ENCODE results near the gene GNPNAT1. TPM values are rescaled to one million over a fixed set of nuclear protein-coding genes. Genes with fewer than 3 reads are reported as not detected.
"Not testable (repeated sequence)": the region's sequence is repeated elsewhere in the genome, so short reads cannot be mapped to it uniquely, and the experiment has no call there.

Gene GNPNAT1
- total and polyA plus RNA-seq, 10 donors, result 3.4 to 12.6 (median 8.4) TPM

DNA sequence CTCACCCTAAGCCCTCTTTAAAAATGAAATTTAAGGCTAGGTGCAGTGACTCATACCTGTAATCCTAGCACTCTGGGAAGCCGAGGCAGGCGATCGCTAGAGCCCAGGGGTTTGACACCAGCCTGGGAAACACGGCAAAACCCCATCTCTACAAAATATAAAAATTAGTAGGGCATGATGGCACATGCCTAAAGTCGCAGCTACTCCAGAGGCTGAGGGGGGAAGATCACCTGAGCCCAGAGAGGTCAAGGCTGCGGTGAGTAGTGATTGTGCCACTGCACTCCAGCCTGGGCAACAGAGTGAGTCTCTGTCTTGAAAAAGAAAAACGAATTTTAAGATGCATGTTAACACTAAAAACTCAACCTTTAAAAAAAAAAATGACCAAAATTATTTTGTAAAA, 12.7 kb downstream of the GNPNAT1 start:
- WGBS, 5 donors, result 90 to 95% (median 94%) methylated on average over 7 of the region's 7 CpGs
- TF ChIP-seq POLR2A (IDR thresholded peaks at IDR 0.05), result no peak
- TF ChIP-seq POLR2AphosphoS5 (IDR thresholded peaks at IDR 0.05), result no peak
- TF ChIP-seq, protein P1, sequence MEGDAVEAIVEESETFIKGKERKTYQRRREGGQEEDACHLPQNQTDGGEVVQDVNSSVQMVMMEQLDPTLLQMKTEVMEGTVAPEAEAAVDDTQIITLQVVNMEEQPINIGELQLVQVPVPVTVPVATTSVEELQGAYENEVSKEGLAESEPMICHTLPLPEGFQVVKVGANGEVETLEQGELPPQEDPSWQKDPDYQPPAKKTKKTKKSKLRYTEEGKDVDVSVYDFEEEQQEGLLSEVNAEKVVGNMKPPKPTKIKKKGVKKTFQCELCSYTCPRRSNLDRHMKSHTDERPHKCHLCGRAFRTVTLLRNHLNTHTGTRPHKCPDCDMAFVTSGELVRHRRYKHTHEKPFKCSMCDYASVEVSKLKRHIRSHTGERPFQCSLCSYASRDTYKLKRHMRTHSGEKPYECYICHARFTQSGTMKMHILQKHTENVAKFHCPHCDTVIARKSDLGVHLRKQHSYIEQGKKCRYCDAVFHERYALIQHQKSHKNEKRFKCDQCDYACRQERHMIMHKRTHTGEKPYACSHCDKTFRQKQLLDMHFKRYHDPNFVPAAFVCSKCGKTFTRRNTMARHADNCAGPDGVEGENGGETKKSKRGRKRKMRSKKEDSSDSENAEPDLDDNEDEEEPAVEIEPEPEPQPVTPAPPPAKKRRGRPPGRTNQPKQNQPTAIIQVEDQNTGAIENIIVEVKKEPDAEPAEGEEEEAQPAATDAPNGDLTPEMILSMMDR (IDR thresholded peaks at IDR 0.05 in 8 of 11, conservative IDR thresholded peaks at IDR 0.05 in 3 of 11), result no peak
- H3K36me3 ChIP-seq, result peaks cover 0 to 87% (median 23%) of the 10 kb centered on the region in 6 donors

GRCh38 chr14:52776816-52777215, 14.6 kb downstream of the GNPNAT1 start:
- Histone ChIP-seq H3K27me3 (replicated peaks in 1 of 7) (no peaks in the 10 kb centered on the region), H3K4me1 (no peaks in the 10 kb centered on the region), H3K27ac (no peak overlapping the region), H3K4me3 (no peak overlapping the region), H3K9me3 (no peaks in the 10 kb centered on the region), H3K36me3 (peaks cover 0 to 98% (median 26%) of the 10 kb centered on the region in 6 donors)
- WGBS, 5 donors, result 88 to 92% (median 91%) methylated on average over 7 of the region's 7 CpGs
- DNase-seq, result no peak
- TF ChIP-seq POLR2A (IDR thresholded peaks at IDR 0.05), result no peak
- TF ChIP-seq POLR2AphosphoS5 (IDR thresholded peaks at IDR 0.05), result no peak
- TF ChIP-seq, protein P1 (IDR thresholded peaks at IDR 0.05 in 8 of 11, conservative IDR thresholded peaks at IDR 0.05 in 3 of 11), result no peak
- intact Hi-C loops (cut with DNase I; ENCODE audit: low total_unique reads), result no loop called here

More for the DNA sequence above, 12.7 kb downstream of the GNPNAT1 start:
- Histone ChIP-seq H3K9me3 (no peaks in the 10 kb centered on the region), H3K4me1 (no peaks in the 10 kb centered on the region), H3K27me3 (replicated peaks in 1 of 7) (no peaks in the 10 kb centered on the region), H3K4me3 (no peak overlapping the region), H3K27ac (no peak overlapping the region)
- DNase-seq, result no peak
- intact Hi-C loops (cut with DNase I; ENCODE audit: low total_unique reads), result no loop called here

GRCh38 chr14:52769887-52770286, 21.5 kb downstream of the GNPNAT1 start:
- Histone ChIP-seq H3K36me3 (peaks cover 0 to 100% (median 41%) of the 10 kb centered on the region in 6 donors), H3K9me3 (no peaks in the 10 kb centered on the region), H3K27ac (no peak overlapping the region), H3K4me3 (no peak overlapping the region), H3K4me1 (no peaks in the 10 kb centered on the region), H3K27me3 (replicated peaks in 1 of 7) (no peaks in the 10 kb centered on the region)
- TF ChIP-seq POLR2A (IDR thresholded peaks at IDR 0.05), result no peak
- no peak for TF ChIP-seq POLR2AphosphoS5 (IDR thresholded peaks at IDR 0.05)
- TF ChIP-seq, protein P1 (IDR thresholded peaks at IDR 0.05 in 8 of 11, conservative IDR thresholded peaks at IDR 0.05 in 3 of 11), result no peak
- intact Hi-C loops (cut with DNase I; ENCODE audit: low total_unique reads), result no loop called here
- no peak for DNase-seq

GRCh38 chr14:52767058-52767833, 24.2 kb downstream of the GNPNAT1 start:
- Histone ChIP-seq H3K36me3 (peaks cover 0 to 82% (median 33%) of the 10 kb centered on the region in 6 donors), H3K27me3 (replicated peaks in 1 of 7) (no peaks in the 10 kb centered on the region), H3K9me3 (no peaks in the 10 kb centered on the region), H3K27ac (no peak overlapping the region), H3K4me3 (no peak overlapping the region), H3K4me1 (peaks cover 0 to 17% (median 8%) of the 10 kb centered on the region in 6 donors)
- WGBS, 5 donors, result 93 to 99% (median 95%) methylated on average over 3 of the region's 3 CpGs
- DNase-seq, result no peak
- intact Hi-C loops (cut with DNase I; ENCODE audit: low total_unique reads), result no loop called here
- TF ChIP-seq, protein P1 (IDR thresholded peaks at IDR 0.05 in 8 of 11, conservative IDR thresholded peaks at IDR 0.05 in 3 of 11), result no peak
- TF ChIP-seq POLR2AphosphoS5 (IDR thresholded peaks at IDR 0.05) (no peak), POLR2A (IDR thresholded peaks at IDR 0.05) (no peak)

DNA sequence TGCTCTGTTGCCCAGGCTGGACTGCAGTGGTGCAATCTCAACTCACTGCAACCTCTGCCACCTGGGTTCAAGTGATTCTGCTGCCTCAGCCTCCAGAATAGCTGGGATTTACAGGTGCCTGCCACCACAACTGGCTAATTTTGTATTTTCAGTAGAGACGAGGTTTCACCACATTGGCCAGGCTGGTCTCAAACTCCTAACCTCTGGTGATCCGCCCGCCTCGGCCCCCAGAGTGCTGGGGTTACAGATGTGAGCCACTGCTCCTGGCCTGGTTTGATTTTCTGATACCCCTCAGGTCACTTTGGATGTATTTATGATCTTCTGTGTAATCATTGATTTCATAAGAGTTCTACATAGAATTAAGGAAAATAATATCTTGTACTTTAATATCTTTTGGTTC, 28.5 kb downstream of the GNPNAT1 start:
- Histone ChIP-seq H3K4me1 (peaks cover 0 to 17% (median 8%) of the 10 kb centered on the region in 6 donors), H3K36me3 (peaks cover 0 to 82% (median 35%) of the 10 kb centered on the region in 6 donors), H3K27ac (peak overlapping the region in 1 of 8 donors; percentile 32)
- DNase-seq; intact Hi-C loops (cut with DNase I; ENCODE audit: low total_unique reads); H3K27me3 ChIP-seq (replicated peaks in 1 of 7); H3K4me3 ChIP-seq; H3K9me3 ChIP-seq: not testable (repeated sequence)
- WGBS, 5 donors, result 84 to 95% (median 91%) methylated on average over 4 of the region's 4 CpGs
